ENCODE measurements around the gene NEO1. TPM values are rescaled to one million over a fixed set of nuclear protein-coding genes. Genes with fewer than 3 reads are reported as not detected.
"Not testable (repeated sequence)": the region's sequence is repeated elsewhere in the genome, so short reads cannot be mapped to it uniquely, and the experiment has no call there.

Gene NEO1
- polyA plus RNA-seq, 2 of the 4 experiments (the other 2 are of a cell fraction), result 29.1 to 30.3 TPM

DNA sequence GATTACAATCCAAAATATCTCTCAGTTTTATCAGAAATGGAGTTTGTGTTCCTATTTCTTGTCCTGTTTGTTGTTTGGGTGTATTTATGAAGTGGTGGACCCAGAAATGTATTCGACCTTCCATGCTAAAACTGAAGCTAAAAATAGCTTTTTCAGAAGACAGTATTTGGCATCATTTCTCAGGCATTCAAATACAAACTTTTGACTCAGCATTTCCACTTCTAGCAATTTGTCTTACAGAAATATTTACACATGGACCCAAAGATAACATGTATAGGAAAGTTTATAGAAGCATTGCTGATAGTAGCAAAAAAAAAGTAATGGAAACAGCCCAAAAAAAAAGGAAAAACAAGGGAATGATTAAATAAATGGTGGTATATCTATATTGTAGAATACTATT is 160.2 kb downstream of the NEO1 start:
- 15% methylated on average over 1 of the region's 1 CpG for WGBS (ENCODE audit: missing lambda C conversion rate)
- Histone ChIP-seq H3K4me1 (no peaks in the 10 kb centered on the region), H3K4me2 (no peak overlapping the region), H3K27ac (no peak overlapping the region), H3K9me3 (no peaks in the 10 kb centered on the region), H3K4me3 (no peak overlapping the region)
- FAIRE-seq (peak; percentile 68), ATAC-seq (no peak), DNase-seq (ENCODE audit: low read depth in 1 of 2, low spot score in 1 of 2) (no peak)
- ChIA-PET POLR2A (no interaction called here), CTCF (interaction anchor here (0.9 kb wide), 1 partner anchor 415 kb away, joined by 3 read pairs; no protein-coding TSS in a partner anchor)
- TF ChIP-seq FOSL2 (IDR thresholded peaks at IDR 0.05) (no peak), FOSL2 (CRISPR knock-in tag; IDR thresholded peaks at IDR 0.05) (no peak), TFCP2L1 (CRISPR knock-in tag; IDR thresholded peaks at IDR 0.05) (no peak), ESRRA (IDR thresholded peaks at IDR 0.05; ENCODE audit: borderline replicate concordance, low read length) (no peak), MAFK (IDR thresholded peaks at IDR 0.05; ENCODE audit: partially characterized antibody) (no peak), KDM5A (IDR thresholded peaks at IDR 0.05) (no peak), NR3C1 (IDR thresholded peaks at IDR 0.05) (no peak), RARB (CRISPR knock-in tag; IDR thresholded peaks at IDR 0.05) (no peak), CEBPB (IDR thresholded peaks at IDR 0.05) (no peak), HOXB5 (CRISPR knock-in tag; IDR thresholded peaks at IDR 0.05) (no peak), JUNB (IDR thresholded peaks at IDR 0.05) (no peak), RAD21 (conservative IDR thresholded peaks at IDR 0.05 in 1 of 2, IDR thresholded peaks at IDR 0.05 in 1 of 2) (no peak), HOXB13 (CRISPR knock-in tag; IDR thresholded peaks at IDR 0.05; ENCODE audit: low read depth) (no peak), POLR2AphosphoS2 (conservative IDR thresholded peaks at IDR 0.05; ENCODE audit: low read length) (no peak), ZSCAN20 (CRISPR knock-in tag; IDR thresholded peaks at IDR 0.05) (no peak), GATA3 (IDR thresholded peaks at IDR 0.05; ENCODE audit: borderline replicate concordance) (no peak), PHF8 (IDR thresholded peaks at IDR 0.05; ENCODE audit: borderline replicate concordance, low read depth) (no peak)
- TF ChIP-seq, protein P1, sequence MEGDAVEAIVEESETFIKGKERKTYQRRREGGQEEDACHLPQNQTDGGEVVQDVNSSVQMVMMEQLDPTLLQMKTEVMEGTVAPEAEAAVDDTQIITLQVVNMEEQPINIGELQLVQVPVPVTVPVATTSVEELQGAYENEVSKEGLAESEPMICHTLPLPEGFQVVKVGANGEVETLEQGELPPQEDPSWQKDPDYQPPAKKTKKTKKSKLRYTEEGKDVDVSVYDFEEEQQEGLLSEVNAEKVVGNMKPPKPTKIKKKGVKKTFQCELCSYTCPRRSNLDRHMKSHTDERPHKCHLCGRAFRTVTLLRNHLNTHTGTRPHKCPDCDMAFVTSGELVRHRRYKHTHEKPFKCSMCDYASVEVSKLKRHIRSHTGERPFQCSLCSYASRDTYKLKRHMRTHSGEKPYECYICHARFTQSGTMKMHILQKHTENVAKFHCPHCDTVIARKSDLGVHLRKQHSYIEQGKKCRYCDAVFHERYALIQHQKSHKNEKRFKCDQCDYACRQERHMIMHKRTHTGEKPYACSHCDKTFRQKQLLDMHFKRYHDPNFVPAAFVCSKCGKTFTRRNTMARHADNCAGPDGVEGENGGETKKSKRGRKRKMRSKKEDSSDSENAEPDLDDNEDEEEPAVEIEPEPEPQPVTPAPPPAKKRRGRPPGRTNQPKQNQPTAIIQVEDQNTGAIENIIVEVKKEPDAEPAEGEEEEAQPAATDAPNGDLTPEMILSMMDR (IDR thresholded peaks at IDR 0.05), result no peak

DNA sequence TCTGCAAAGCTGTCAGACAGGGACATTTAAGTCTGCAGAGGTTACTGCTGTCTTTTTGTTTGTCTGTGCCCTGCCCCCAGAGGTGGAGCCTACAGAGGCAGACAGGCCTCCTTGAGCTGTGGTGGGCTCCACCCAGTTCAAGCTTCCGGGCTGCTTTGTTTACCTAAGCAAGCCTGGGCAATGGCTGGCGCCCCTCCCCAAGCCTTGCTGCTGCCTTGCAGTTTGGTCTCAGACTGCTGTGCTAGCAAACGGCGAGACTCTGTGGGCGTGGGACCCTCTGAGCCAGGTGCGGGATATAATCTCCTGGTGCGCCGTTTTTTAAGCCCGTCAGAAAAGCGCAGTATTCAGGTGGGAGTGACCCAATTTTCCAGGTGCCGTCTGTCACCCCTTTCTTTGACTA is 169.2 kb downstream of the NEO1 start:
- H3K4me1 ChIP-seq; H3K9me3 ChIP-seq; DNase-seq (ENCODE audit: low read depth in 1 of 2, low spot score in 1 of 2); CTCF ChIA-PET; POLR2A ChIA-PET; H3K4me3 ChIP-seq; H3K27ac ChIP-seq; ATAC-seq; FAIRE-seq; H3K4me2 ChIP-seq: not testable (repeated sequence)
- WGBS (ENCODE audit: missing lambda C conversion rate), result 84% methylated on average over 11 of the region's 11 CpGs

DNA sequence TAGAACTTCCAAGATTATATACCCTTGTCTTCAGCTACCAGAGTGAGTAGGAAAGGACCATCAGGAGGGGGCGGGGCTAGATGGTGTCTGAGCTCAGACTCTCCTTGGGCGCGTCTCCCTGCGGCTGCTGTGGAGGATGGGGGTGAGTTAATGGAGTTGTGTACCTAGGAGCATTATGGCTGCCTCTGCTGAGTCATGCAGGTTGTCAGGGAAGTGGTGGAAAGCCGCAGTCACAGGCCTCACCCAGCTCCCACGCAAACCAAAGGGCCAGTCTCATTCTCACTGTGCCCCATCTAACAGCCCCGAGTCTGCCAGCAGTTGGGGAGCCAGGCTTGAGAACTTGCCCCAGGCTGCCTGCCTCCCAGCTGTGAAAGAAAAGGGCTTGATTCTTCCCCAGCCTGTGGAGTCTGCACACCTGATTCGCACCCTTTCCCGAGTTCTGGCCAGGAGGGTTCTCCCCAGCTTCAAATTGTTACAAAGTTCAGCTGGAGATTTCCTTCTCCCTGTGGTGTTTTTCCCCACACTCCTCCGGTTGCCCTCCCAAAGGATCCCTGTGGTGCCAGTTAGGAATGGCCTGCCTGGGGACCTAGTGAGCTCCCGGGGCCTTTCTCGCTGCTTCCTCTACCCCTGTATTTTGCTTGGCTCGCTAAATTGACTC is 173.2 kb downstream of the NEO1 start:
- Histone ChIP-seq H3K4me2 (0 out of 3 replicates have a peak overlapping the region, but pooled peaks have one; percentile 15), H3K4me1 (peaks cover 8% of the 10 kb centered on the region; the same call in 1 of the 3 replicates), H3K9me3 (no peaks in the 10 kb centered on the region), H3K27ac (peak overlapping the region; percentile 27 to 71; a peak in 5 of 6 replicates), H3K4me3 (no peak overlapping the region)
- FAIRE-seq (no peak), ATAC-seq (no peak), DNase-seq (ENCODE audit: low read depth in 1 of 2, low spot score in 1 of 2) (peak in 1 of 2 experiments; percentile 23)
- TF ChIP-seq MAFK (IDR thresholded peaks at IDR 0.05; ENCODE audit: partially characterized antibody), result peak; percentile 13
- TF ChIP-seq, protein P2, sequence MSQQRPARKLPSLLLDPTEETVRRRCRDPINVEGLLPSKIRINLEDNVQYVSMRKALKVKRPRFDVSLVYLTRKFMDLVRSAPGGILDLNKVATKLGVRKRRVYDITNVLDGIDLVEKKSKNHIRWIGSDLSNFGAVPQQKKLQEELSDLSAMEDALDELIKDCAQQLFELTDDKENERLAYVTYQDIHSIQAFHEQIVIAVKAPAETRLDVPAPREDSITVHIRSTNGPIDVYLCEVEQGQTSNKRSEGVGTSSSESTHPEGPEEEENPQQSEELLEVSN (IDR thresholded peaks at IDR 0.05; ENCODE audit: borderline replicate concordance, low read depth), result no peak
- no peak for TF ChIP-seq CBX2 (IDR thresholded peaks at IDR 0.05; ENCODE audit: borderline replicate concordance, low read depth)
- no peak for TF ChIP-seq JUNB (IDR thresholded peaks at IDR 0.05)
- CTCF ChIA-PET, result interaction anchor here (1.1 to 3.1 kb wide), 6 partner anchors 12 to 103 kb away, joined by 3 to 16 read pairs (median 4); no protein-coding TSS in a partner anchor
- 89% methylated on average over 13 of the region's 13 CpGs for WGBS (ENCODE audit: missing lambda C conversion rate)
- POLR2A ChIA-PET, result no interaction called here
